ENCODE results near the gene SYT1.

Gene SYT1

GRCh38 chr12:79441534-79441933, 577.0 kb downstream of the SYT1 start:
- no peak for DNase-seq (ENCODE audit: low spot score)

GRCh38 chr12:79442396-79442795, 577.8 kb downstream of the SYT1 start:
- no peak for DNase-seq (ENCODE audit: low spot score)

GRCh38 chr12:79444089-79444488, 579.5 kb downstream of the SYT1 start:
- no peak for DNase-seq (ENCODE audit: low spot score)

- no peak for DNase-seq (ENCODE audit: low spot score)
These were observed 584.2 kb downstream of the SYT1 start for GRCh38 chr12:79448816-79449215.

- DNase-seq (ENCODE audit: low spot score), result no peak
These were observed 586.8 kb downstream of the SYT1 start for GRCh38 chr12:79451365-79451764.

- DNase-seq (ENCODE audit: low spot score), result no peak
These were observed 587.4 kb downstream of the SYT1 start for GRCh38 chr12:79451978-79452377.

- no peak for DNase-seq (ENCODE audit: low spot score)
These were observed 588.3 kb downstream of the SYT1 start for GRCh38 chr12:79452906-79453305.

- no peak for DNase-seq (ENCODE audit: low spot score)
These were observed 589.2 kb downstream of the SYT1 start for GRCh38 chr12:79453820-79454219.

GRCh38 chr12:79454338-79454843, 589.8 kb downstream of the SYT1 start:
- DNase-seq (ENCODE audit: low spot score), result no peak

GRCh38 chr12:79455286-79455685, 590.7 kb downstream of the SYT1 start:
- no peak for DNase-seq (ENCODE audit: low spot score)

- DNase-seq (ENCODE audit: low spot score), result no peak
These were observed 617.7 kb downstream of the SYT1 start for GRCh38 chr12:79482323-79482722.

- no peak for DNase-seq (ENCODE audit: low spot score)
These were observed 618.3 kb downstream of the SYT1 start for GRCh38 chr12:79482921-79483320.

GRCh38 chr12:79486154-79486553, 621.6 kb downstream of the SYT1 start:
- DNase-seq (ENCODE audit: low spot score), result no peak

GRCh38 chr12:79487386-79488110, 623.0 kb downstream of the SYT1 start:
- no peak for DNase-seq (ENCODE audit: low spot score)

Measured in activated CD4-positive, alpha-beta T cell treated with anti-CD3 and anti-CD28 coated beads, Interleukin-2, Interleukin-4, amounts not matched to agents 100 ng/mL and 50 ng/mL, durations not matched to agents 16 hours and 8 hours (primary cell).